HEK293 (cell line): ENCODE data around the gene B3GNT4.
A peak's percentile ranks its signal among the peaks of the same experiment; 100 is the strongest.
"Not testable (repeated sequence)": the region's sequence is repeated elsewhere in the genome, so short reads cannot be mapped to it uniquely, and the experiment has no call there.

Experiments used
- CTCF ChIA-PET: fragments of 350-600 bp; formaldehyde crosslinking; extraction: SDS; loops from one replicate; lab custom pipeline; 2021; ENCODE audit warnings: antibody characterized with exemption; lab: Yijun Ruan, JAX
- POLR2A ChIA-PET: fragments of 300-600 bp; formaldehyde crosslinking; extraction: SDS; loops from one replicate; lab custom pipeline; 2020; ENCODE audit warnings: antibody characterized with exemption, inconsistent platforms; lab: Yijun Ruan, JAX
- H3K27ac ChIP-seq: fragments of 200-500 bp; sonication (Bioruptor generic); 2 replicates; pipeline ENCODE4 v1.5.1; 2014; ENCODE audit warnings: low read depth, low read length, control low read depth, inconsistent platforms; ENCODE audit errors: extremely low read depth
- H3K36me3 ChIP-seq, 2 experiments: fragments of 200-500 bp in 1 of 2; sonication (Bioruptor generic) in 1 of 2; 1 replicate in 1 of 2; 2 replicates in 1 of 2; pipeline ENCODE4 v1.5.1; 2014 to 2017; ENCODE audit warnings: inconsistent platforms in 2 of 2, low read length in 2 of 2; ENCODE audit not compliant: control insufficient read depth in 2 of 2, insufficient read depth in 1 of 2
- H3K4me1 ChIP-seq: fragments of 200-500 bp; sonication (Bioruptor generic); 2 replicates; pipeline ENCODE4 v1.5.1; 2014; ENCODE audit warnings: mild to moderate bottlenecking, low read length, inconsistent platforms; ENCODE audit not compliant: control insufficient read depth, insufficient read depth
- H3K4me3 ChIP-seq: 2 replicates; pipeline ENCODE4 v1.5.1; 2011; ENCODE audit warnings: low read depth, mild to moderate bottlenecking, control low read depth, low read length, moderate library complexity
- H3K9me3 ChIP-seq: fragments of 200-500 bp; sonication (Bioruptor generic); 2 replicates; pipeline ENCODE4 v1.5.1; 2014; ENCODE audit warnings: low read depth, low read length, inconsistent platforms; ENCODE audit not compliant: control insufficient read depth, insufficient read depth
- FEZF1 ChIP-seq: fragments of 450-650 bp; formaldehyde crosslinking; IDR thresholded peaks from 2 replicates; pipeline ENCODE4 v1.5.1; 2016; ENCODE audit warnings: missing biosample characterization, missing genetic modification characterization
- GLI4 ChIP-seq: fragments of 450-650 bp; formaldehyde crosslinking; IDR thresholded peaks from 2 replicates; pipeline ENCODE4 v1.5.1; 2016; ENCODE audit warnings: missing biosample characterization, missing genetic modification characterization
- KLF8 ChIP-seq: fragments of 450-650 bp; formaldehyde crosslinking; IDR thresholded peaks from 2 replicates; pipeline ENCODE4 v1.5.1; 2016; ENCODE audit warnings: missing biosample characterization, missing genetic modification characterization
- MYNN ChIP-seq: fragments of 450-650 bp; formaldehyde crosslinking; IDR thresholded peaks from 2 replicates; pipeline ENCODE4 v1.5.1; 2016; ENCODE audit warnings: missing biosample characterization, missing genetic modification characterization, borderline replicate concordance
- PRDM1 ChIP-seq: fragments of 450-650 bp; formaldehyde crosslinking; IDR thresholded peaks from 2 replicates; pipeline ENCODE4; 2016; ENCODE audit warnings: missing biosample characterization, missing genetic modification characterization
- PRDM4 ChIP-seq: fragments of 450-650 bp; formaldehyde crosslinking; IDR thresholded peaks from 2 replicates; pipeline ENCODE4 v1.5.1; 2017; ENCODE audit warnings: missing biosample characterization, missing genetic modification characterization
- SCRT1 ChIP-seq: fragments of 450-650 bp; formaldehyde crosslinking; IDR thresholded peaks from 2 replicates; pipeline ENCODE4 v1.5.1; 2016; ENCODE audit warnings: missing biosample characterization, missing genetic modification characterization, borderline replicate concordance
- ZBTB49 ChIP-seq: fragments of 450-650 bp; formaldehyde crosslinking; IDR thresholded peaks from 2 replicates; pipeline ENCODE4 v1.5.1; 2016; ENCODE audit warnings: missing biosample characterization, missing genetic modification characterization, low read depth
- ZNF10 ChIP-seq: fragments of 450-650 bp; formaldehyde crosslinking; IDR thresholded peaks from 2 replicates; pipeline ENCODE4 v1.5.1; 2017; ENCODE audit warnings: missing biosample characterization, missing genetic modification characterization
- ZNF112 ChIP-seq: fragments of 450-650 bp; formaldehyde crosslinking; IDR thresholded peaks from 2 replicates; pipeline ENCODE4 v1.5.0; 2017; ENCODE audit warnings: missing biosample characterization, missing genetic modification characterization
- ZNF132 ChIP-seq: fragments of 450-650 bp; formaldehyde crosslinking; IDR thresholded peaks from 2 replicates; pipeline ENCODE4 v1.5.1; 2017; ENCODE audit warnings: missing biosample characterization, missing genetic modification characterization, borderline replicate concordance
- ZNF2 ChIP-seq: fragments of 450-650 bp; formaldehyde crosslinking; IDR thresholded peaks from 2 replicates; pipeline ENCODE4 v1.5.1; 2016; ENCODE audit warnings: missing biosample characterization, missing genetic modification characterization
- ZNF239 ChIP-seq: fragments of 450-650 bp; formaldehyde crosslinking; IDR thresholded peaks from 2 replicates; pipeline ENCODE4 v1.5.1; 2016; ENCODE audit warnings: missing biosample characterization, missing genetic modification characterization
- ZNF37A ChIP-seq: fragments of 450-650 bp; IDR thresholded peaks from 2 replicates; pipeline ENCODE4 v1.5.1; 2018; ENCODE audit warnings: missing biosample characterization, missing genetic modification characterization
- ZNF530 ChIP-seq: fragments of 450-650 bp; formaldehyde crosslinking; IDR thresholded peaks from 2 replicates; pipeline ENCODE4 v1.5.1; 2016; ENCODE audit warnings: low read depth, missing biosample characterization, missing genetic modification characterization
- ZNF555 ChIP-seq: fragments of 450-650 bp; formaldehyde crosslinking; conservative IDR thresholded peaks from 2 replicates; pipeline ENCODE4 v1.5.1; 2017; ENCODE audit warnings: missing biosample characterization, mild to moderate bottlenecking, missing genetic modification characterization, inconsistent platforms
- ZNF560 ChIP-seq: fragments of 450-650 bp; formaldehyde crosslinking; IDR thresholded peaks from 2 replicates; pipeline ENCODE4 v1.5.1; 2017; ENCODE audit warnings: missing biosample characterization, missing genetic modification characterization, borderline replicate concordance
- ZNF747 ChIP-seq: fragments of 450-650 bp; formaldehyde crosslinking; IDR thresholded peaks from 2 replicates; pipeline ENCODE4 v1.5.1; 2016; ENCODE audit warnings: missing biosample characterization, missing genetic modification characterization
- ZNF777 ChIP-seq: fragments of 450-650 bp; formaldehyde crosslinking; IDR thresholded peaks from 2 replicates; pipeline ENCODE4 v1.5.1; 2017; ENCODE audit warnings: missing biosample characterization, missing genetic modification characterization, borderline replicate concordance

B3GNT4 gene

DNA sequence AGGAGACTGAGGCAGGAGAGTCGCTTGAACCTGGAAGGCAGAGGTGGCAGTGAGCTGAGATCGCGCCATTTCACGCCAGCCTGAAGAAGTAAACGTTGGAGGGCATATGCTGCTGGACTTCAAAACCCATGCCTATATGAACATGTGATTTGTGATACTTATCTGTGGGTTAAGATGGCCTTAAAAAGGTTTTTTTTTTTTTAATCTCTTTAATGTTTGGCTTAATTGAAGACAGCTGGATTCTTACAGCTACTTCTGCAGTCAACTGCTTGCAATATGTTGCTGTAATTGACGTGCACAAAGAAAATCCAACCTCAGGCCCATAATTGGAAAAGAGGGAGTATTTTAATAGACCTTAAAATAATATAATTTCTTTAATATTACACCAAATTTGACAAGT, 1.5 kb upstream of the B3GNT4 start:
- Histone ChIP-seq H3K36me3 (peaks cover 0 to 5% of the 10 kb centered on the region in 2 experiments; a peak in 1 of 3 replicates), H3K27ac (no peak overlapping the region), H3K9me3 (no peaks in the 10 kb centered on the region), H3K4me3 (no peak overlapping the region), H3K4me1 (peaks cover 6% of the 10 kb centered on the region; the same call in 1 of the 2 replicates)
- POLR2A ChIA-PET, result no interaction called here
- CTCF ChIA-PET, result interaction anchor here (0.6 to 0.8 kb wide), 2 partner anchors 11 to 327 kb away, joined by 3 to 4 read pairs; no protein-coding TSS in a partner anchor
- TF ChIP-seq ZNF530 (tag by site-specific recombination) (no peak), ZNF2 (no peak), ZBTB49 (no peak), GLI4 (tag by site-specific recombination) (no peak), ZNF560 (no peak), ZNF132 (tag by site-specific recombination) (no peak), ZNF555 (tag by site-specific recombination) (no peak), ZNF112 (no peak), SCRT1 (tag by site-specific recombination) (no peak), MYNN (no peak), KLF8 (tag by site-specific recombination) (no peak), ZNF777 (no peak), PRDM1 (no peak), PRDM4 (tag by site-specific recombination) (no peak), ZNF239 (no peak), ZNF37A (tag by site-specific recombination) (no peak), FEZF1 (tag by site-specific recombination) (no peak), ZNF10 (tag by site-specific recombination) (no peak), ZNF747 (tag by site-specific recombination) (no peak)

- H3K4me1 ChIP-seq, H3K9me3 ChIP-seq, CTCF ChIA-PET, H3K27ac ChIP-seq: not testable (repeated sequence)
- Histone ChIP-seq H3K4me3 (peak overlapping the region; percentile 46; the same call in 1 of the 2 replicates), H3K36me3 (peaks cover 4 to 13% of the 10 kb centered on the region in 2 experiments; a peak in 2 of 3 replicates)
- POLR2A ChIA-PET, result interaction anchor here (1.0 to 1.3 kb wide), 4 partner anchors 23 to 149 kb away, joined by 3 to 5 read pairs (median 4); partner anchors contain the start of genes DIABLO and MLXIP
Measured at GRCh38 chr12:122202811-122203210, 698 bp upstream of the B3GNT4 start.
